ENCODE measurements around the gene ADAT1.

DNA sequence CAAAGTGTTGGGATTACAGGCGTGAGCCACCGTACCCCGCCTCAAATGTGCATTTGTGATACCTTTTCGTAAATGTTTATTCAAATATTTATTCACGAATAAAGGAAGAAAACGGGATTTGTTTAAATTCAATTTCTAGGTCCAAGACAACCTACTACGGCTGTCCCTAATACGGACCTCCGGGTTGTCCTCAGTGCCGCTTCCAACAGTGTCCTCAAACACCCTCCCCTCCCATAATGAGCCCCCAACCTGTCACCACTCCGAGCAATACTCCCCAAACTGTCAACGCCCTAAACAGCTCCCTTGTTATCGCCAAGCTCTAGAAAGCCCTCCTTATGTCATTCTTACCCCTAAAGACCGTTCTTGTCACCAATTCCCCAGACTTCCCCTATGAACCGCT is 57.4 kb downstream of the ADAT1 start:
- TF ChIP-seq, protein P1, sequence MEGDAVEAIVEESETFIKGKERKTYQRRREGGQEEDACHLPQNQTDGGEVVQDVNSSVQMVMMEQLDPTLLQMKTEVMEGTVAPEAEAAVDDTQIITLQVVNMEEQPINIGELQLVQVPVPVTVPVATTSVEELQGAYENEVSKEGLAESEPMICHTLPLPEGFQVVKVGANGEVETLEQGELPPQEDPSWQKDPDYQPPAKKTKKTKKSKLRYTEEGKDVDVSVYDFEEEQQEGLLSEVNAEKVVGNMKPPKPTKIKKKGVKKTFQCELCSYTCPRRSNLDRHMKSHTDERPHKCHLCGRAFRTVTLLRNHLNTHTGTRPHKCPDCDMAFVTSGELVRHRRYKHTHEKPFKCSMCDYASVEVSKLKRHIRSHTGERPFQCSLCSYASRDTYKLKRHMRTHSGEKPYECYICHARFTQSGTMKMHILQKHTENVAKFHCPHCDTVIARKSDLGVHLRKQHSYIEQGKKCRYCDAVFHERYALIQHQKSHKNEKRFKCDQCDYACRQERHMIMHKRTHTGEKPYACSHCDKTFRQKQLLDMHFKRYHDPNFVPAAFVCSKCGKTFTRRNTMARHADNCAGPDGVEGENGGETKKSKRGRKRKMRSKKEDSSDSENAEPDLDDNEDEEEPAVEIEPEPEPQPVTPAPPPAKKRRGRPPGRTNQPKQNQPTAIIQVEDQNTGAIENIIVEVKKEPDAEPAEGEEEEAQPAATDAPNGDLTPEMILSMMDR (IDR thresholded peaks at IDR 0.05), result no peak
- TF ChIP-seq POLR2A (IDR thresholded peaks at IDR 0.05), result no peak
